Mucosa of gallbladder (tissue), 1 donor: Measurements from ENCODE around the gene PTK6. TPM values are rescaled to one million over a fixed set of nuclear protein-coding genes. Genes with fewer than 3 reads are reported as not detected.
"Not testable (repeated sequence)": the region's sequence is repeated elsewhere in the genome, so short reads cannot be mapped to it uniquely, and the experiment has no call there.

Source experiments
- DNase-seq: peaks from one replicate; pipeline ENCODE4 v3.0.0-alpha.2; 2020; ENCODE audit warnings: low spot score
- total RNA-seq: library from RNA; stranded (reverse); gene quantifications from one replicate; pipeline ENCODE4 v1.2.1, GENCODE V29; 2021
- donor health status: DM: no; HTN: no; CAD: no.

The PTK6 gene
- 11.0 TPM for total RNA-seq

DNA sequence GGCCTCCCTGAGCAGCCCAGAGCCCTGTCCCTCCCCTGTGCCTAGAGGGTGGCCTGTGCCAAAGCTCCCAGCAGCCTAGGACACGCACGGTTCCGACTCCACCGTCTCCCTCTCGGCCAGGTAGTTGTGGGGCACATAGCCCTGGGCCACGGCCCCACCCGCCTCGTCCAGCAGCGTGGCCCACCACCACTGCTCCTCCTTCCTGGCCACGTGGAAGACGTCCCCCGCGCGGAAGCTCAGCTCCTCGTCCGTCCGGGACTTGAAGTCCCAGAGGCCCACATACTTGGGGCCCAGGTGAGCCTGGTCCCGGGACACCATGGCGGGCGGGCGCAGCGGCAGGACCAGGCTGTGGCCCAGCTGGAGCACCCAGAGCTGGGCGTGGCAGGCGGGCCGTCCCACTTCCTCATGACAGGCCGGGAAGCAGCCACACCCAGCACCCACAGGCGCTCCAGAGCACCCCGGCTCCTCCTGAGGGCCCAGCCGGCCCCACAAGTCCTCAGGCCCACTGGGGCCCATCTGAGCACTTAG lies at the start of gene PTK6:
Gene PTK6, minus strand, starts transcription at position 380 of the 528 bp plus-strand sequence. Its CDS starts 62 bp downstream, at position 318.
- peak; percentile 62 for DNase-seq

DNA sequence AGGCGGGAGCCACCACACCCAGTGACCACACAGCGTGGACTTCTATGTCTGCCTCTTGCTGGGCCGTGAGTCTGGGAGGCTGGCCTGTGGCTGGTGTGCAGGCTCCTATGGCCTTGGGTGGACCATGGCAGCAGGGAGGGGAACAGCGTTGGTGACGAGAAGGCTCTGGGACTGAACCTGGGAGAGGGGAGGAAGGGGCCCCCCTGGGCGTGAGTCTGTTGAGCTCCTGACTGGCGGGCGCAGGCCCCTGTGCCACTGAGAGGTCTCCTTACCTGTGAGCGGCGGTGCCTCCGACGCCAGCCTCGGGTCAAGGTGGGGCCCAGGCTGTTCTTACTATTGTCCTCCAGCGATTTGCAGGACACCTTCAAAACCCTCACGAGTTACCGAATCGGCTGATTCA lies 49.6 kb upstream of the PTK6 start:
- no peak for DNase-seq

DNA sequence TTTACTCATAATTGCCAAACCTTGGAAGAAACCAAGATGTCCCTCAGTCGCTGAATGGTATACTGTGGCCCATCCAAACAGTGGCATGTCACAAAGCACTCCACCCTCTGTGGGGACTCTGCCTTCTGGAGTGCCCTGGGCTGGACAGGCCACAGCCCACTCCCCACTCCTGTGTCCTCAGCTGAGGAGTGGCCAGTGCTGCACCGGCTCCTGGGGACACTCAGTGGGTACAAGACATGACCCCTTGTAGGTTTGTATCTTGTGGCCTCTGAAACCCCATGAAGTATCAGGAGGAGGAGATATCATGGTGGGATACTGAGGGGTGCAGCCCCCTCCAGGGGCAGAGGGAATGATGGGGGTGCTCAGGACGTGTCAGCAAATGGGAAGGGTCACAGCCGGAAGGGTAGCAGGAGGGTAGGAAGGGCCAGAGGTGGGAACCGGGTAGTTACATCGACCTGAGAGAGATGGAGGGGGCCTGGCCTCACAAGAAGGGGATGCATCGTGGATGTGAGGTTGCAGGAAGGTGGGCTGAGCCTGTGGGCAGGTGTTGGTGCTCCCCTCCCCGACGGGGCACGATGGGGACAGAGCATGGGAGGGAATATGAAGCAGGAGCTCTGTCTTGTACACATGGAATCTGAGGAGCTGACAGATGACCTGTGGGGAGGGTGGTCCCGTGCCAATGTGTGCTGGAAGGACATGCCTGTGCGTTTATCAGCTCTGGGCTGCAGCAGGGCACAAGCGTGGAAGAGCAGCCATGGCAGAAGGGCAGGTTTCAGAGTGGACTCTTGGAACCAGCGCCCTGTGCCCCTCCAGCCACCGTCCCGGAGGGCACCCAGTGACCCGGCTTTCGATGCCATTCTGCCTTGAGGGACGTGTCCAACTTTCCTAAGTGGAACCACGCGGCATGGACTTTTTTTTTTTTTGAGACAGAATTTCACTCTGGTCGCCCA lies 48.7 kb upstream of the PTK6 start:
- DNase-seq = no peak

DNA sequence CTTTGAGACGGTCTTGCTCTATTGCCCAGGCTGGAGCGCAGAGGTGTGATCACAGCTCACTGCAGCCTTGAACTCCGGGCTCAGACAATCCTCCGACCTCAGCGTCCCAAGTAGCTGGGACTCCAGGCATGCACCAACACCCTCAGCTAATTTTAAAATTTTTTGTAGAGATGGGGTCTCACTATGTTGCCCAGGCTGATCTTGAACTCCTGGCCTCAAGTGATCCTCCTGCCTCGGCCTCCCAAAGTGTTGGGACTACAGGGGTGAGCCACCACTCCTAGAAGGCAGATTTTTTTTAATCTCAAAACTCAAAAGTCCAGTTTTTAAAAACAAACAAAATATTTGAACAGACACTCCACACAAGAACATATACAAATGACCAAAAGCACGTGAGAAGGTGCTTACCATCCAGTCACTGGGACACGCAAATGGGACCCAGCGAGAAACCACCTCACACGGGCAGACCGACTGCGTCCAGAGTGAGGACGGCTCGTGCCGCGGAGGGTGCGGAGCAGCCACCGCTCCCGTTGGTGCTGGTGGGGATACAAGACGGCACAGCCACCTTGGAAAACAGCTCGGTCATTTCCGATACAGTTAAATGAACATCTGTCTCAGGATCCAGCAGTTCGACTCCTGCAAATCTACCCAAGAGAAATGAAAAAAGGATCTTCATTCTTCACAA lies 45.3 kb upstream of the PTK6 start:
- DNase-seq = no peak

DNA sequence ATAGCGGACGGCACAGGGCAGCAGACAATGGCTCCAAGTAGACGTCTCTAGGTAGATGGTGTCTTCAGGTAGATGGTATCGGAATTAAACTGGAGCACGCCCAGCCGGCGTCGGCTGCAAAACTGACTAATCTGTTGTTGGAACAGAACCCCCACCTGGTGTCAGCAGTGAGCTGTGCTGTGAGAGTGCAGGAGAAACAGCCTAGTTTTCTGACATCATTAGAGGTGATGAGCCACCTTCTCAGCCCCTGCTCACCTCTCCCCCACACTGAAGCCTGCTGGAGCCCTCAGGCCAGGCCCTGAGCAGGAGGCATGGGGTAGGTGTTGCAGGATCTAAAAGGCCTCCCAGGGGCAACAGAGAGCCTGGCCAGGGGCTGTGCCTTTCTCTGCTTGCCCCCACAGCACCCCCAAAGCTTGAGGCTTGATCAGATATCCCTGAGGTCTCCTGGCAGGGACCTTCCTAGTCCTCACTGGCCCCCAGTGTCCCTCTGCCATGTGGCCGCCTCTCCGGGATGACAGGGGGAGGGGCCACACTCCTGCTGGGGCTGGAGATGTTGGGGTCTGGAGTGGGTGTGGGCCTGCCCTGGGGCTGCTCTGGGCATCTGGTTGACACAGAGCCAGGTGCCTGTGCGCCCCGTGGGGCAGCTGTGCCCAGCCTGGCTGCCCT lies 43.8 kb upstream of the PTK6 start:
- DNase-seq = no peak

DNA sequence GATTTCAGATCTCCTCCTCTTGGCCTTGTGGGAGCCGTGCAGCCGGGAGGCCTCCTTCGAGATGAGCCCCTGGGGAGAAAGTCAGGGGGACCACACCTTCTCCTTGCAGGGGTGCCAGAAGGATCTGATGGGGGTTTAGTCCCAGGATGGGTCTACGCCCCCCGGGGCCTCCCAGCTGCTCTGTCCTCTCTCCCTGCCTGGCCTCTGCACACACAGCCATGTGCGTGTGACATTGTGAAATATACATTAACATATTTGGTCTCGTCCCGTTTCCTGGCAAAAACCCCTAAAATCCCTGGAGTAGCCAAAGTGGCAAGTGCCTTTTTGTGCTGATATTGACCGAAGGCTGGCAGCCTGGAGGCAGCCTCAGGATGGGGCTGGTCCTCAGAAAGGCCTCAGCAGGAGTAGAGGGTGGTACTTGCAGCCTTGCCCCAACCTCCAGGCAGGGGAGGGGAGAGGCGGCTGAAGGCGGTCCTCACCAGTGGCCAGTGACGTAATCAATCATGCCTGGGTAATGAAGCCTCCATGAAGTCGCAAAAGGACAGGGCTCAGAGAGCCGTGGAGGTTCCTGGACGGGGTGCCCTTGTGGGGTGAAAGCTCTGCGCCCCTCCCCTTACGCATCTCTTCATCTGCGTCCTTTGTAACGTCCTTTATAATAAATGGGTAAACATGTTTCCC lies 42.0 kb upstream of the PTK6 start:
- no peak for DNase-seq

DNA sequence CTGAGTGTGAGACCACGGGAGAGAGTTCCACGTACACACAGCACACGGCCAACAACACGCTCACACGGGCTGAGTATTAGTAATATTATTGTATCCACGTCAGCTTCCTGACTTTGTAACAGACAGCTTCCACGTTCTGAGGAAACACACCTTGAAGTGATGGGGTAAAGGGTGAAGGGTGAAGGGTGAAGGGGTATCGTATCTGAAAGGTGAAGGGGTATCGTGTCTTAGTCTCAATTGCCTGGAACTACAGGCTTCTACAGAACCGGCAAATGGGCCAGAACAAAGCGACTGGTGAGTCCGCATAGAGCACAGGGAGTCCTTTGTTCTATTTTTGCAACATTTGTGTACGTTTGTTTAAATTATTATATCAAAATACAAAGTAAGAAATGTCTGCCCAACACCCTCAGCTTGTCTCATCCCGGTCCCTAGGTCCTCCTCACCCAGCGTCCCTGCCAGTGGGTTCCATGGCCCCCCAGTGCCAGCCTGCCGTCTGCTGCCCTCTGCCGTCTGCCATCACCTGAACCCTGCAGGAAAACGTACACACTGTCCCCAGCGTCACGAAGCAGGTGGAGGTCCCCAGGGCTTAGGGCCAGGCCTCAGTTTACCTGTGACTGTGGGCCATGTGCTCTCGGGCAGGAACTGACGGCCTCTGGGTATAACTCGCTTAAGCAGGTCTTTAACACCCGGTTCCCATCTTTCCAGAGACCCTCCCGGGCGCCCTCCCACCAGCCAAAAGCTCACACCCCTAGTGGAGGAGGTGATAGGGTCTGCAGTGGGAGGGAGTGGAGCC lies 41.2 kb upstream of the PTK6 start:
- no peak for DNase-seq

DNA sequence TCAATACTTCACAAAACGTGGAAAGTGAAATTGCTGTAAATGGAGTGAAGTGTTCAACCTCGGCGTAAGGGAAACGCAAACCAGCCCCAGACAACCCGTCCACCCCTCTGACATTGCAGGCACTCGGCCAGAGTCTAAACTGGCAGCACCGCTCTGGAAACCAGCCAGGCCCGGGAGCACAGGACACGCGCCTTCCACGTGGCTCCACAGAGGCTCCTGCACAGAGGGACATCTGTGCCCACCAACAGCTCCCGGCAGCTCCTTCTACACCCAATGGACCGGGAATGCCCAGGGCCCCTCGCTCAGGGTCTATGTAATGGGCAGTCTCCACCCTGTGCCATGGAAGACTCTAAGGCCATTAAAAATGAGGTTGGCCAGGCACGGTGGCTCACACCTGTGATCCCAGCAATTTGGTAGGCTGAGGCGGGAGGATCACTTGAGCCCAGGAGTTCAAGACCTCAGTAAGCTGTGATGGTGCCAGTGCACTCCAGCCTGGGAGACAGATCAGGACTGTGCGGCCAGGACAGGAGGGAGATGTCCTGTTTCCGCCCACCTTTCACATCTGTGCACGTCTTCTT lies 40.2 kb upstream of the PTK6 start:
- DNase-seq = no peak

DNA sequence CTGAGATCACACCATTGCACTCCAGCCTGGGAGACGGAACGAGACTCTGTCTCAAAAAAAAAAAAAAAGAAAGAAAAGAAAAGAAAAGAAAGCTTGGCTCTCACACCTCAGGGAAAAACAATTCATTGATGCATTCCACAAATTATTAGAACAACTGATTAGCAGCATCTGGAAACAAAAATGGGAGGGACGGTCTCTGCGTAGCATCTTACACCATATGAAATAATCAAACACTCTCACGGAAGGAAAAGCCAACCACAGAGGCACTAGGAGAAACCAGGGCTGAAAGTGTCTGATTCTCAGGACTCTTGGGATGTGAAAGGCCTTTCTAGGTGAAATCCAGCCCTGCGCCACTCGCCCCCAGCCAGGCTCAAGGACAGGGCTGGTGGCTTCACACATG lies 39.1 kb upstream of the PTK6 start:
- DNase-seq = no peak

DNA sequence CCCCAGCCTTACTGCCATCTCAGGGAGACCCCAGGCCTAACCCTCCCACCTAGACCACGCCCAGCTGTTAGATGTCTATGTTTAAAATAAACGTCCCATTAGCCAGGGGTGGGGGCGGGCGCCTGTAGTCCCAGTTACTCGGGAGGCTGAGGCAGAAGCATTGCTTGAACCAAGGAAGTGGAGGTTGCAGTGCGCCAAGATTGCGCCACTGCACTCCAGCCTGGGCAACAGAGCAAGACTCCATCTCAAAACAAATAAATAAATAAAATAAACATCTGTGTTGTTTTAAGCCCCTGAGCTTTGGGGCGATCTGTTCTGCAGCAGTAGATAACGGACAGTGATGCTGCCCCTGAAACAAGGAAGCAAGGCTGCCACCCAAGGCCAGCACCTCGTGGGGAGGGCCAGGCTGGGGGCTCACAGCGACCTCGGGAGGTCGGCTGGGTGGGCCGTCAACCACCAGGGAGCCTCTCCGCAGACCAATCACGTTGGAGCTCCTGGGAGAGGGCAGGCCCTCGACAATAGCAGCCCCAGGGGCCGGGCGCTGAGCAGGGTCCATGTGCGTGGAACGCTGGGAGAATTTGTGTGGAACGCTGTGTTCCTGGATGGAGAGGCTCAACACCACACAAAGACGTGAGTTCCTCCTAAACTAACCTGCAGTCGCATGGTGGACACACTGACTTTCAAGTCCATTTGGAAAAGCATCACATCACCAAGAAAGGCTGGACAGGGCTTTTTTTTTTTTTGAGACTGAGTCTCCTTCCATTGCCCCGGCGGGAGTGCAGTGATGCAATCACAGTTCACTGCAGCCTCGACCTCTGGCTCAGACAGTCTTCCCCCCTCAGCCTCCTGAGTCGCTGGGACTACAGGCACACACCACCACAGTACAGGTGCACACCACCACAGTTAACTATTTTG lies 37.9 kb upstream of the PTK6 start:
- no peak for DNase-seq

DNA sequence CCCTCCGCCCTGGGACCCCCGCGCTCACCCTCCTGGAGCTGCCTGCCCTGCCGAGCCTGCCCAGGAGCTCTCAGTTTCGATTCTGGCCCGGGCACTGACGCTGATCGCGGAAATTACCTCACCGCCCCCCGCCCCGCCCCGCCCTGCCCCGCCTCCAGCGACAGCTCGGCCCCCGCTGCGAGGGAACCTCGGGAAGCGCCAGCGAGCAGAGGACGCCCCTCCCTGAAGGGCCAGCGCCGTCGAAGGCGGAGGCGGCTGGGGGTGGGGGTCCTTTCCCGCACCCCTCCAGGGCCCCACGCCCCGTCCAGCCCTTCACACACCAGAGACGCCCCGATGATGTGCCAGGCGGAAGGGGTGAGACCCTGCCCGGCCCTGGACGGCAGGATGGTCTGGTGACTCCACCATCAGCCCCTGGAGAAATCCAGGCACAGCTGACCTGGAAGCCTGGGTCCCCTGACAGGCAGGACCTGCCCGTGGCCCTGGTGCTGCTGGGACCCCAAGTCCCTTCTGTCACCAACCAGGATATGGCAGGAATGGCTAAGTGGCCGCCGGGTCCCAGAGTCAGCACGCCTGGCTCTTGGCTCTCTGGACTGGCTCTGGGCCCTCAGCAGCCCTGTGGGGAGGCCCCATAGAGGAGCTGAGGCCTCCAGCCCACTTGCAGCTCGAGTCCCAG lies 37.1 kb upstream of the PTK6 start, which contains the start of gene HELZ2:
Gene HELZ2, minus strand, starts transcription at position 84 of the 673 bp plus-strand sequence. CDS start 1,854 bp downstream, outside the sequence.
- DNase-seq = peak; percentile 79

DNA sequence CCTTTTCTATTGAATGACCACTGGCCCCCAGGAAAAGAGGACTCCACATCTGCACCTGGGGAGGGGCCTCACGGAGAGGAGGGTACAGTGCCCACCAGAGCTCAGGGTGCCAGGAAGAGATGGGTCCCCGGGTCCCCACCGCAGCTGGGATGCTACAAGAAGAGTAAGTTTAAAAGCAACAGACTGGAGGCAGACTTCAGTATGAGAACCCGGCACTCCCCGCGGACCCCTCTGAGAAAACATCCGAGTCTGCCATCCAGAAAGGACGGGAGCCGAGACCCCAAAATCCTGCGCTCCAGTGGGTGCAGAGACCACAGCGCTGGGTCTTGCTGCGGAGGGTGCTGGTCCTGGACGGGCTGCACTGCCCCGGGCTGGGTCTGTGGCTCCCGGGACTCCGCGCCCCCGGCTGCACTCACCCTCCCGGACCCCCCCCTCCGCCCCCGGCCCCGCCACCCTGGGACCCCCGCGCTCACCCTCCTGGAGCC lies 36.5 kb upstream of the PTK6 start:
- no peak for DNase-seq

DNA sequence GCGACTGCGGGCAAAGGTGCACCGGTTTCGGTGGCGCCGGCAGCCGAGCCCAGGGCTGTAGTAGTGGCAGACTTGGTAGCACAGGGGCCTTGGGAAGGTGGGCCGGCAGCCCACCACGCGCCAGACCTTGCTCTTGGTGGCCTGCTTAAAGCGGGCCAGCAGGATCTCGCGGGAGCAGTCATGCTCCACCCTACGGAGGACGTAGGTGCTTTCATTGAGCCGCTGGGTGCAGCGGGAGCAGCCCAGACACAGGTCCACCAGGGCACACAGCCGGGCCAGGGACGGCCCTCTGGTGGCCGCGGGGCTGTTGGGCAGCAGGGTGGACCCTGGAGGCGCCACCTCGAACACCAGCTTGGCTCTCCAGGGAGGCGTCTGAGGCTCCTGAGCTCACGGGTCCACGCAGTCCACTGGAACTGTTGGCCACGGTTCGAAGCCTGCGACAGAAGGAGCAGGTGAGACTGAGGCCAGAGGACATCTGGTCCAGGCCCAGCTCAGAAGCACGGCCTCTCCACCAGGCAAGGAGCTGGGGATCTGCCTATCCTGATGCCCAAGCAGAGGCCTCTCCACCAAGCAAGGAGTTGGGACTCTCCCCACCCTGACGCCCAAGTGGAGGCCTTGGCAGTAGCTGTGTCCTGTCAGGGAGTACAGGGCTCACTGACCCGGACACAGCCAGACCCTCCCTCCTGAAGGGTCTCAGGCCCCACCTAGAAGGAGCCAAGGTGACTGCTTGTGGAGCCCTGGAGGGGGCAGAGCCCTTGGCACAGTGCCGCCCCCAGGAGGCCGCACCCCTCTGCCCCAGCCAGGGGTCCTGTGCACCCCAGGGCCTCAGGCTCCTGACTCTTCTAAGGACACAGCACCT lies 35.8 kb upstream of the PTK6 start:
- no peak for DNase-seq

DNA sequence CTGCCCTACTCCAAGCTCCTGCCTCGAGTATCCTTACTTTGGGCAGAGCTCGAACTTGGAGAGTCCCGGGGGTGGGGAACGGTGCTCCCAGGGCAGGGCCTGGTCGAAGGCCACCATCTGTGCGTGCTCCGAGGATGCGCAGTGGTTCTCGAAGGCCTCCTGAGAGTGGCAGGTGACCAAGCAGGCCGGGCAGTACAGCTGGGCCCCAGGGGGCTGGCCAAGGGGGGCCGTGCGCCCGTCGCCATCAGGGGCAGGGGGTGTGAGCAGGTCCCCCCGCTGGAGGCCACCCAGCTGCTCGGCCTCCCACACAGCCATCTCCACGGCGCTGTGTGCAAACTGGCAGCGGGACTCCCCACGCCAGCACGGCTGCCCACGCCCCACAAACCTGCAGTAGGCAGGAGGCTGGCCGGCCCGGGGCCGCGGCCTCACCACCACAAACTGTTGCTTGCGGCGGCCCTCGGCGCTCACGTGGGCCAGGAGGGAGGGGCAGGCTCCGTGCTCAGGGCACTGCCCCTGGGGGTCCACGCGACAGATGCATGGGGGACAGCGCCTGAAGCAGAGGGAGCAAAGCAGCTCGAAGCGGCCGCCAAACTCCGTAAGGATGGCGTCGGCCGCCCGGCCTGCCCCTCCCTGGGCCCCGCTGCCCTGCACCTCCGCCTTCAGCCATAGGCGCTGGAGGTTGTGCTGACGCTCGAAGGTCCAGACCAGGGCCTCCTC lies 35.1 kb upstream of the PTK6 start:
- DNase-seq = no peak

DNA sequence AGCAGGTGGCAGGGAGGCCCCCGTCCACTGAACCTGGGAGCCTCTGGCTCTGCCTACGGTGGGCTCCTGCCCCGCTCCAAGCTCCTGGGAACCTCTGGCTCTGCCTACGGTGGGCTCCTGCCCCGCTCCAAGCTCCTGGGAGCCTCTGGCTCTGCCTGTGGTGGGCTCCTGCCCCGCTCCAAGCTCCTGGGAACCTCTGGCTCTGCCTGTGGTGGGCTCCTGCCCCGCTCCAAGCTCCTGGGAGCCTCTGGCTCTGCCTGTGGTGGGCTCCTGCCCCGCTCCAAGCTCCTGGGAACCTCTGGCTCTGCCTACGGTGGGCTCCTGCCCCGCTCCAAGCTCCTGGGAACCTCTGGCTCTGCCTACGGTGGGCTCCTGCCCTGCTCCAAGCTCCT lies 33.9 kb upstream of the PTK6 start:
- not testable (repeated sequence) for DNase-seq

DNA sequence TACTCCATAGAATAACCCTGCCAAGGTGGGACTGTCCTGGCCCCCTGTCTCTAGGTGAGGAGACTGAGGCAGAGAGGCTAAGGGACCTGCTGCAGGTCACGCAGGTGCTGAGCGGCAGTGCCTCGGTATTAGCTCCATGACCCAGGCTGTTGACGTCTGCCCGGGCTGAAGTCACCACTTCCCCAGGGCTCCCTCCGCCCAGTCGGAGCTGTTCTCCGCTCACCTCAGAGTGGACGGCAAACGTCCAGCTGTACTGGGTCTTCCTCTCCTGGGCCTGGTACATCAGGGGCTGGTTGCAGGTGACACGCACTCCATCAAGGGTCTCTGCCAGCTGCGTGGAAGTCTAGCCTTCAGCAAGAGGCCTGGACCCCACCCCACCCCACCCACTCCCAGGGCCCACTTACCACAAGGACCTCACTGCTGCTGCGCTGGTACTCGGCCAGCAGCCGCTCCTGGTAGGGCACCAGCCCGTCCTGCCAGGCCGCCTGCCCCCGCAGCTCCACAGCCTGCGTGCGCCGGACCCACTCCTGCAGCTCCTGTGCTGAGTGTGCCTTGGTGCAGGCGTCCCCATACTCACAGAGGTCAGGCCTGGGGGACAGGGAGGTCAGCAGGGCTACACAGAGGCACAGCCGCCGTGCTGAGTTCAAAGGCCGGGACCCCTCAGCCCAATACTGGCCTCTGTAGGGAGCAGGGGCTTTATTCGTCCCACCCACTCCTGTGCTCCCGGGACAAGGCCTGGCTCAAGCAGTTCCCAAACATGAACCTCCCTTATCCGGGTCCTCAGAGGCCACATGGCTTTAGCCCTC lies 33.3 kb upstream of the PTK6 start:
- no peak for DNase-seq
